GM21737 (cell line): ENCODE data around the gene UBE4B.
A peak's percentile ranks its signal among the peaks of the same experiment; 100 is the strongest.
"Not testable (repeated sequence)": the region's sequence is repeated elsewhere in the genome, so short reads cannot be mapped to it uniquely, and the experiment has no call there.

Experiments used
- ATAC-seq: cut with Tn5 transposase; IDR thresholded peaks from one replicate; pipeline ENCODE4 v1.9.1; 2021; ENCODE audit warnings: mild to moderate bottlenecking, moderate library complexity; ENCODE audit not compliant: unreplicated experiment

Gene UBE4B

DNA sequence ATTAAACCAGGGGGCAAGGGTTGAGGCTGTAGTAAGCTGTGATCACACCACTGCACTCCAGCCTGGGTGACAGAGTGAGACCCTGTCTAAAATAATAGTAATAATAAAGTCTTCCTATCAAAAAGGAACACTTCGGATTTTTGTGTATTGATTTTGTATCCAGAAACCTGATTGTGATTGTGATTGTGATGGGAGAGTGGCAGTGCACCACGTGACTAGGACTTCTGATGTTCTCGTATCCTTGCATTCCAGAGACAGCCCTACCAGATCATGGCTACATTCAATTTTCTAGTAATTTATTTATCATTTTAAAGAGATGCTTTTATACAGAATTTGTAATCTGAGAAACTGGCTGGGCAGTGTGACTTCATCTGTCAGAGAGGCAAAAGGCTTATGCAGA, 175.1 kb downstream of the UBE4B start:
- no peak for ATAC-seq

DNA sequence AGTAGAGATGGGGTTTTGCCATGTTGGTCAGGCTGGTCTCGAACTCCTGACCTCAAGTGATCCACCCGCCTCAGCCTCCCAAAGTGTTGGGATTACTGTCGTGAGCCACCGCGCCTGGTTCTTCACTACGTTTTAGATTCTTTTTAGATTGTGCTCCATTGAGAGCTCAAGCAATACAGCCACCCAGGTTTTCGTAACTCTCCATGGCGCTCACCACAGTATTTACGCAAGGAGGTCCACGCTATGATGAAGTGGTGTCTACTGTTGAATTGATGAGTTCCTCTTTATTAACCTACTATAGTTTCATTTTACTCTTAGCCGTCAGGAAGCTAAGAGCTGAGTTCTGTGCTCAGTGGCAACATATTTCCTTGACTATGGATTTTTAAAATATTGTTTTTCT, 175.8 kb downstream of the UBE4B start:
- no peak for ATAC-seq

DNA sequence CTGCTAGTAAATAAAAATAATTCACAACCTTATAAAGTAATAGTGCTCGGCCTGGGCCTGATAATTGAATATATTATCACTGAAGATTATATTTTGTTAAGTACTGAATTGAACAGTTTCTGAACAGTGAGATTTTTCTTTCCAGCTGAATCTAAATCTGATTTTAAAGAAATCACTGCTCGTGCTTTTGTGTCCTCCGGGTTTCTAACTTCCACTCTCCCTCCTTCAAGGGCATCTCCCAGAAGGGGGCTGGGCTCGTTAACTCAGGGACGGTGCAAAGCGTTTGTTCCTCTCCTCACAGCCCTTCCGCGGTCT, 176.8 kb downstream of the UBE4B start:
- no peak for ATAC-seq

DNA sequence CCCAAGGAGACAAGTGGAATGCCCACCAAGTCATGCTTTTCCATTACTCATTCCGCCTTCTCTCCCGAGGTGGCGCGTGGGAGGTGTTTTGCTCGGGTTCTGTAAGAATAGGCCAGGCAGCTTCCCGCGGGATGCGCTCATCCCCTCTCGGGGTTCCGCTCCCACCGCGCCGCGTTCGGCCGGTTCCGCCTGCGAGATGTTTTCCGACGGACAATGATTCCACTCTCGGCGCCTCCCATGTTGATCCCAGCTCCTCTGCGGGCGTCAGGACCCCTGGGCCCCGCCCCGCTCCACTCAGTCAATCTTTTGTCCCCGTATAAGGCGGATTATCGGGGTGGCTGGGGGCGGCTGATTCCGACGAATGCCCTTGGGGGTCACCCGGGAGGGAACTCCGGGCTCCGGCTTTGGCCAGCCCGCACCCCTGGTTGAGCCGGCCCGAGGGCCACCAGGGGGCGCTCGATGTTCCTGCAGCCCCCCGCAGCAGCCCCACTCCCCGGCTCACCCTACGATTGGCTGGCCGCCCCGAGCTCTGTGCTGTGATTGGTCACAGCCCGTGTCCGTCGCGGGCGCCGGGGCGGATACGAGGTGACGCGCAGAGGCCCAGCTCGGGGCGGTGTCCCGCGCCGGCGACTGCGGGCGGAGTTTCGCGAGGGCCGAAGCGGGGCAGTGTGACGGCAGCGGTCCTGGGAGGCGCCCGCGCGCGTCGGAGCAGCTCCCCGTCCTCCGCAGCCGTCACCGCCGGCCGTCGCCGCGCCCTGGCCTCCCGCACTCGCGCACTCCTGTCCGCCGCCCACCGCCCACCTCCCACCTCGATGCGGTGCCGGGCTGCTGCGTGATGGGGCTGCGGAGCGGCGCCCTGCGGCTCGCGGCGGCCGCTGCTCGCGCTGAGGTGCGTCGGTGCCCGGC, 177.4 kb downstream of the UBE4B start, which contains the start of gene KIF1B:
TSS of gene KIF1B (plus strand) at position 666 of the 906 bp plus-strand sequence. CDS start 21,759 bp downstream, outside the sequence.
- peak; percentile 98 for ATAC-seq

DNA sequence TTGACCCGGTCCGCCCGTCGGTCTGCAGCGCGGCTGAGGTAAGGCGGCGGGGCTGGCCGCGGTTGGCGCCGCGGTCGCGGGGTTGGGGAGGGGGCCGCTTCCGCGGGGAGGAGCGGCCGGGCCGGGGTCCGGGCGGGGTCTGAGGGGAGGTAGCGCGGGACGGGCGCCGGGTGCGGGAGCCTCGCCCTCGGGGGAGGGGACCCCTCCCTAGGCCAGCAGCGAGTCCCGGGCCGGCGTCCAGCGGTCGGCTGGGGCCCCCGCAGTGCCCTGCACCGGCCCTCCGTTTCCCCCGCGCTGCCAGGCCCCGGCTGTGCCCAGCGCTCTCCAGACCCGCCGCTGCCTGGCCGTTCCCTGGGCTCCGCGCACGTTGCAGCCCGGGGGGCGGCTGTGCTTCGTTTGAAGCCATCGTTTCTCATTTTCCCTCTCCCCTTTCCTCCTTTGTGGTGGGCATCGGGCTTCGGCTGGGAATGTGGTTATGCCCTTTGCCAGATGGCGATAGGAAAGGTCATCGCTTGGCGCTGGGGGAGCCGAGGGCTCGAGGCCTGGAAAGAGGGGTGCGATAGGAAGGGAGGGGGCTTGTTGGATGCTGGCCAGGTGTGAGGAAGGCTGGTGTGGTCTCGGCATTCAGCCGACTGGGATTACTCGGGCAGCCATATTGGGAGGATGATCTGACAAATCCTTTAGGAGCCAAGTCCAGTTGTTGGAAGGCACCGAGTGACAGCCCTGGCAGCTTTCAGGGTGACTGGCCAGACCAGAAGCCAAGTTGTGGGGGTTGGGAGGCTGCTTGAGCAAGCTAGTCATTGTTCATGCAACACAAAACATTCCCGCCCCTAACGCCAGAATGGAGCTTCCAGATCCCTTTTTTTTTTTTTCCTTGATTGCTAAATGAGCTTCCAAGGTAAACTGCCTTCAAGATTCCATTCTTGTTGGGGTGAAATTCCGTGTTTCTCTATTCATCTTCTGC, 178.4 kb downstream of the UBE4B start:
- ATAC-seq, result peak; percentile 13

DNA sequence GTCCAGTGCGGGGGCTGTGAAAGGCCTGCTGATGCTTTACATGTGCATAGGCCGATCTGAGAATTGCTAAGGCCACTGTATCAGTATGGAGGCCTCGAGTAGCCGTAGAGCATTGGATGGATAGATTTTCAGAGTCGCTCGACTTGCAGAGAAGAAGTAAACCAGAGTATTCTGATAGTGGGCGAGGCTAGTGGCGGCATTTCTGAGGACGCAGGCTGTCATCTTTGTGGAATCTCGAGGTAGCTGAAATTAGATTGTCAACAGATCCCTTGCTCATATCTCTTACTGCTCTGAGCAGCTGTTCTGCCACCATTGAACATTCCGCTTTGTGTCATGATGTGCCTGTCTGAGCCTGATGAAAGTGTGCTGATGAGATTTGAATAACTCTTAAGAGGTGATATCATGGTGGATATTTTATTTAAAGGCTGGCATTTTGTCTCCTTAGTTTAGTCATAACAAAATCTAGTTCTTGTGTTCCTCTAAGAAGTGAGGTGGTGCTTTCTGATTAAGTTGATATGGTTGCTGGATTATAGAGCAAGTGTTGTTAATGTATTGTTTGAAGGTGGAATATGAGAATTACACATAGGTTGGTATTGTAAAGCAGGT, 179.2 kb downstream of the UBE4B start:
- ATAC-seq, result no peak

DNA sequence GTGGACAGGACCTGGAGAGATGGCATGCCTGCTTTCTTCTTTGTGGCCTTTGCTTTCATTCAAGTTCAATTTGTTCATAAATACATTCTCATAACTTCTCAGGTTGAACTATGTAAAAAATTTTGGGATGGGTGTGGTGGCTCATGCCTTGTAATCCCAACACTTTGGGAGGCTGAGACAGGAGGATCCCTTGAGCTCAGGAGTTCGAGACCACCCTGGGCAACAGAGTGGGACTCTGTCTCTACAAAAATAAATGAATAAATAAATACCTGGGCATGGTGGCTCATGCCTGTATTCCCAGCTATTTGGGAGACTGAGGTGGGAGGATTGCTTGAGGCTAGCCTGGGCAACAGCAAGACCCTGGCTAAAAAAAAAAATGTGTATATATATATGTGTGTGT, 179.7 kb downstream of the UBE4B start:
- no peak for ATAC-seq

DNA sequence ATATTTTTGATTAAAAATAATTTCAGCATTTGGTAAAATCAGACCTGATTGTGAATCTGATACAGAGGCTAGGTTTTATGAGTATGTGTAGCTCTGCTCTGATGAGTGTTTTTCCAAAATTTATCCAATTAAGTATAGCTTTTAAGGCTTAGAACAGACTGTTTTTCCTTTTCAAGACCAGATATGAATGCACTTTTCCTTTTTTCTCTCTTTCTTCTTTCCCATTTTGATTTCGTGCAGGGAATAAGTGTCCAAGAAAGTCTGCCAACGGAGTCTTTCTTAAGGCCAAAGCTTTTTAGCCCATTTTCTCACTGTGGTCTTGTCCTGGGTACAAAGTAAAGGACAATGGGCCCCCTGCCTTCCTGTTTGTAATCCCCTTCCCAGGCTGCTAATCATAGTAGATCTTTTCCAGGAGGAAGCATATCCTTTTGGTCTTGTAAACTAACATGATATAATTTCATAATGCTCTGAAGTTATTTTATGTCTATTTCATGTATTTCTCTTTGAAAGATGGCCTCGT, 180.5 kb downstream of the UBE4B start:
- ATAC-seq, result no peak

DNA sequence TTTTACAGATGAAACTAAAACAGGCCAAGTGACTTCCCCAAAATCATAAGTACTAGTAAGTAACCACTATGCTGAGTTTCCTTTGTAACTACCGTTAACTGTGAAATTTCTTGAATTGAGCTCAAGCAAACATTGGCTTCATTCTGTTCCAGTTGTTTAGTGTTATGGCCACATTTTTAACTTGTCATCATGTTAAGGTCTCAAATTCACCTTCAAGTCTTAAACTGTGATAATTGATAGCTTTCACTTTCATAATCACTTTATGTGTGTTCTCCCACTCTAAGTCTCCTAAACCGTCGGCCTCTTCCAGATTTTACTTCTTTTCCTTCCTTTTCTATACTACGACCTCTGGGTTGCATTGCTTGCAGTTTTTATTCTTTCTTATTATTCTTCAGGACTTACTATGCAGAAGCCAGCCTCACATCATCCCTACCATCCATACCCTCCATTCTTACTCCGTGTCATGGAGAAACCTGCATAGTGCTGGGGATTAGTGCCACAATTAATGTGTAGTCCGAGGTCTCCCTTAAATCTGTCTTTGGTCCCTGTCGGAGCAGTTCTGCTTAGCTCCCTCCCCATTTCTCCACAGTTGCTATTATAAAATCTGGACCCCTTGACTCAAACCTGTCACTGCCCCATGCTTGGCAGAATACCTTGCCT, 183.5 kb downstream of the UBE4B start:
- ATAC-seq, result no peak

DNA sequence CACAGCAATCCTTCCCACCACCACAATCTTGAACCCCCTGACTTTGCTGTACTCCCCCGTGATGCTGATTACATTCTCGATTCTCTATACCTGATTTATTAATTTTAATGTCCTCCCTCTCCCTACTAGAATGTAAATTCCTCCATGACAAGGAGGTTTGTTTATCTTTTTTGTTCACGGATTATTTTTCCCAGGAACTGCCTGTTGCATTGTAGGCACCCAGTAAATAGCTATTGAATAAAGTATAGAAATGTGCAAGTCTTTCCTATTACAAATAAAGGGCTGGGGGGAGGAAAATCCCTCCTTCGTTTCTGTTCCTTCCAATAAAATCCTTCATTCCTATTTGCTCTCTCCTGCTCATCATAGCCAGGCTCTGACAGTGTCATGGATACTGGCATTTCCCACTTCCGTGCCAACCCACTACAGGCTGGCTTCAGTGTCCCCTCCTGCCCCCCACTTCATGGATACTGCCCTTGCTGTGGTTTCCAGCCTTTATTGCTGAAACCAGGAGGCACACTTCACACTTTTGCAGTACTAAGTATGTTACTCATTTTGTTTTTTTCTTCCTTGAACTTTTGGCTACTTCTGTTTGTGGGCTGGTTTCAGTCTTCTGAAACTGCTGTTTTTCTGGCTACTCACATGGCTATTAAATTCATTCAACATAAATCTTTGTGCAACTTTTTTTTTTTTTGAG, 185.1 kb downstream of the UBE4B start:
- no peak for ATAC-seq

DNA sequence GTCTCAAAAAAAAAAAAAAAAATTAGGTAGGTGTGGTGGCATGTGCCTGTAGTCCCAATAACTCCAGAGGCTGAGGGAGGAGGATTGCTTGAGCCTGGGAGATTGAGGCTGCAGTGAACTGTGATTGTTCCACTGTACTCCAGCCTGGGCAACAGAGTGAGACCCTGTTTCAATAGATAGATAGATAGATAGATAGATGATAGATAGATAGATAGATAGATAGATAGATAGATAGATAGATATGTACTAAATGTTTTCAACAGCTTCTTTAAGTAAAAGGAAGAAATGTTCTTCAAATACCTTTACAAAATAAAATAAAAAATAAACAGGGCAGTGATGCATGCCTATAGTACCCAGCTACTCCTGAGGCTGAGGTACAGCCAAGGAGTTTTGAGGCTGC, 187.4 kb downstream of the UBE4B start:
- ATAC-seq, result no peak

DNA sequence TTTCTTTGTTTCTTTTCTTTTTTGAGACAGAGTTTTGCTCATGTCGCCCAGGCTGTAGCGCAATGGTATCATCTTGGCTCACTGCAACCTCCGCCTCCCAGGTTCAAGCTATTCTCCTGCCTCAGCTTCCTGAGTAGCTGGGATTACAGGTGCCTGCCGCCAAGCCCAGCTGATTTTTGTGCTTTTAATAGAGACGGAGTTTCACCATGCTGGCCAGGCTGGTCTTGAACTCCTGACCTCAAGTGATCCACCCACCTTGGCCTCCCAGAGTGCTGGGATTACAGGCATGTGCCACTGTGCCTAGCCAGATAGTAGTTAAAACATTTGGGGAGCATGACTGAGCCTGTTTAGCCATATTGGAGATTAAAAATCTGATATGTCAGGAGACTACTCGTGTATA, 187.9 kb downstream of the UBE4B start:
- not testable (repeated sequence) for ATAC-seq

DNA sequence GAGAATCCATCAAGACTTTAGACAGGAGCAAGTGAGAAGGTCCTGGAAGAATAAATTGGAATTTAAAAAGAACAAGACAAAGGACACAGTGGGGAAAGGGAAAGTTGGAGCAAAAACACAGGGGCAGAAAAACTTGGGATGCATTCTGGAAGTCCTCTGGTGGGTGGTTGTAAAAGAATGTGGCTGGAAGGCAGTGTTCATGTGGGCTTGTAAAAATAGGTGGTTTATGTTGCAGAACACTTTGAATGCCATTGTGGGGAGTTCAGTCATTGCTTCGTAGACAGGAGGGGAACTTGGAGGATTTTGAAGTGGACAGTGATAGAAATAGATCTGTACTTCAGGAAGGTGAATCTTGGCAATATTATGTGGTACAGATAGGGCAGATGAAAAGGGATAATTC, 192.8 kb downstream of the UBE4B start:
- no peak for ATAC-seq

DNA sequence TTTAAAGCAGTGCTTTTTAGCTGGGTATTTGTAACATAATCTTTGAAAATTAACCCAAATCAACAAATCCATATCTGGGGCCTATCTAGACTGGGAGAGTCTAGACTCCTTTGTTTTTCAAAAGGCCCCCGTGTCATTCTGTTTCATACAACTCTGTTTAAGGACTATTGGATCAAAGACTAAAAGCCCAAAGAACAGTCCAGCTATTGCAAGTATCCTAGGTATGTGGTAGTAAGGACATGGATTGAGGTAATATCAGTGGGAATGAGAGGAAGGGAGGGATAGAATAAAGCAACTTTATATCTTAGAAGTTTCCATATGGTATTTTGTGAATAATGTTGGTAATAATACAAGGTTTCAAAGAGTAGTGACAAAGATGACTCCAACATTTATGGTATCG, 195.8 kb downstream of the UBE4B start:
- ATAC-seq, result no peak

DNA sequence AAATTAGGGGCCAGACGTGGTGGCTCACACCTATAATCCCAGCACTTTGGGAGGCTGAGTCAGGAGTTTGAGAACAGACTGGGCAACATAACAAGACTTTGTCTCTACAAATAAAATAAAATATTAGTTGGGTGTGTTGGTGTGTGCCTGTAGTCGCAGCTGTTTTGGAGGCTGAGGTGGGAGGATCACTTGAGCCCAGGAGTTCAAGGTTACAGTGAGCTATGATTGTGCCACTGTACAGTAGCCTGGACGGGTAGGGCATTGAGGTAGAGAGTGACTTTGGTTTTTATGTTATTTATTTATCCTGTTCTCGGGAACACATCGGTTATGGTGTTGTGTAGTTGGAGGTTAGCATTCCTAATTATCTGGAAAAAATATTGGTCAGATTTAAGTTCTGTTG, 197.1 kb downstream of the UBE4B start:
- ATAC-seq, result no peak
